ENCODE results near the gene KIZ.

Gene KIZ

DNA sequence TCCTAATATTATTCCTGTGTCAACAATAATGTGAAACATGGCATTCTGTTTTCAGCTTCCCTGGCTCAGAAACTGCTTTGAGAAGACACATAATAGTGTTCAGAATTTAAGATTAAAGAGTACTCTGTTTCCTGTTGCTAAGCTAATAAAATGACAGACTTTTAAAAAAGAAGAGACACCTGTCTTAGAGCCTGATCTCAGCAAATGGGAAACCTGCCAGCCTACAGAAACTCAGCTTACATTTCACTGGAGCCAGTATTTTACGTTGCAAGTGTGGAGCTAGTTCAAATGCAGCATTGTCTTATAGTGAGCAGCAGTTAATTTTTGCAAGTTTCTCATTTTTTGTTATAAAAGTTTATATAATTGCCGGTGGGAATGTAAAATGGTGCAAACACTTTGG is 28.8 kb downstream of the KIZ start:
- H3K9me3 ChIP-seq (replicated peaks in 1 of 2; ENCODE audit: control insufficient read depth in 2 of 2, insufficient read depth in 1 of 2, low read depth in 1 of 2, low read length in 2 of 2) = no peaks in the 10 kb centered on the region
- H3K9ac ChIP-seq (ENCODE audit: low read depth, low read length, poor library complexity) = no peak overlapping the region
- H3K27me3 ChIP-seq (ENCODE audit: control insufficient read depth in 3 of 3, insufficient read depth in 3 of 3, low read depth in 1 of 3, low read length in 3 of 3) = no peaks in the 10 kb centered on the region
- no peak overlapping the region for H2BK12ac ChIP-seq (ENCODE audit: low read length)
- H3K27ac ChIP-seq (replicated peaks; ENCODE audit: low read length) = no peak overlapping the region
- no peak overlapping the region for H3K4ac ChIP-seq (ENCODE audit: low read length)
- DNase-seq (ENCODE audit: low spot score) = no peak
- H3K79me1 ChIP-seq (ENCODE audit: low read depth, low read length) = no peaks in the 10 kb centered on the region
- no peak overlapping the region for H4K8ac ChIP-seq (ENCODE audit: low read depth, low read length)
- no peak overlapping the region for H2BK120ac ChIP-seq (ENCODE audit: low read depth, low read length)
- H3K4me1 ChIP-seq (ENCODE audit: control insufficient read depth in 2 of 2, insufficient read depth in 1 of 2, low read depth in 1 of 2, low read length in 2 of 2) = no peaks in the 10 kb centered on the region
- no peak overlapping the region for H3K18ac ChIP-seq (ENCODE audit: low read length)
- no peak overlapping the region for H3K14ac ChIP-seq (ENCODE audit: low read length)
- H2BK5ac ChIP-seq (ENCODE audit: low read length) = no peak overlapping the region
- H3K23ac ChIP-seq (ENCODE audit: low read depth, low read length, poor library complexity) = no peak overlapping the region
- no CpG with 5 or more reads among the region's 2 CpGs for WGBS, 2 donors (ENCODE audit: extremely low coverage in 2 of 2, insufficient read length in 2 of 2, insufficient replicate concordance in 1 of 2)
- H4K91ac ChIP-seq (ENCODE audit: low read depth, low read length, poor library complexity) = no peak overlapping the region
- no peak overlapping the region for H3K4me3 ChIP-seq (ENCODE audit: low read length in 2 of 2)
- no peak overlapping the region for H3K4me2 ChIP-seq (ENCODE audit: insufficient read depth, low read length, poor library complexity, severe bottlenecking)
- H2AK5ac ChIP-seq (ENCODE audit: low read depth, low read length) = no peak overlapping the region
- no peak overlapping the region for H2BK15ac ChIP-seq (ENCODE audit: low read length)
- no peaks in the 10 kb centered on the region for H3K36me3 ChIP-seq (replicated peaks in 1 of 2; ENCODE audit: control insufficient read depth in 2 of 2, insufficient read depth in 2 of 2, low read length in 2 of 2)
- H2AFZ ChIP-seq (ENCODE audit: low read length) = no peak overlapping the region

DNA sequence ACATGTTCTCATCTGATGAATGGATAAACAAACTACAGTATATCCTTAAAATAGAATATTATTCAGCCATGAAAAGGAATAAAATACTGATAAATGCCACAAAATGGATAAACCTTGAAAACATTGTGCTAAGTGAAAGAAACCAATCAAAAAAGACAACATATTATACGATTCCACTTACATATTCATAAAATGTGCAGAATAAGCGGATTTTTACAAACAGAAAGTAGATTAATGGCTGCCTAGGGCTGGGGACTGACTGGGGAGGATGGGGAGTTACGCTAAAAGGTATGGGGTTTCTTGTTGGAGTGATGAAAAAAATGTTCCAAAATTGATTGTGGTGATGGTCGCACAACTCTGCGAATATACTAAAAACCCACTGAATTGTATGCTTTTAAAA is 29.4 kb downstream of the KIZ start:
- Histone ChIP-seq H3K27me3 (ENCODE audit: control insufficient read depth in 3 of 3, insufficient read depth in 3 of 3, low read depth in 1 of 3, low read length in 3 of 3) (no peaks in the 10 kb centered on the region), H3K79me1 (ENCODE audit: low read depth, low read length) (no peaks in the 10 kb centered on the region), H3K18ac (ENCODE audit: low read length) (no peak overlapping the region), H3K27ac (replicated peaks; ENCODE audit: low read length) (no peak overlapping the region), H3K9me3 (replicated peaks in 1 of 2; ENCODE audit: control insufficient read depth in 2 of 2, insufficient read depth in 1 of 2, low read depth in 1 of 2, low read length in 2 of 2) (no peaks in the 10 kb centered on the region), H3K4ac (ENCODE audit: low read length) (no peak overlapping the region), H2AFZ (ENCODE audit: low read length) (no peak overlapping the region), H3K14ac (ENCODE audit: low read length) (no peak overlapping the region), H3K4me3 (ENCODE audit: low read length in 2 of 2) (no peak overlapping the region), H2BK12ac (ENCODE audit: low read length) (no peak overlapping the region), H3K23ac (ENCODE audit: low read depth, low read length, poor library complexity) (no peak overlapping the region), H3K4me1 (ENCODE audit: control insufficient read depth in 2 of 2, insufficient read depth in 1 of 2, low read depth in 1 of 2, low read length in 2 of 2) (no peaks in the 10 kb centered on the region), H2AK5ac (ENCODE audit: low read depth, low read length) (no peak overlapping the region), H3K36me3 (replicated peaks in 1 of 2; ENCODE audit: control insufficient read depth in 2 of 2, insufficient read depth in 2 of 2, low read length in 2 of 2) (no peaks in the 10 kb centered on the region), H4K91ac (ENCODE audit: low read depth, low read length, poor library complexity) (no peak overlapping the region), H2BK120ac (ENCODE audit: low read depth, low read length) (no peak overlapping the region), H4K8ac (ENCODE audit: low read depth, low read length) (no peak overlapping the region), H2BK5ac (ENCODE audit: low read length) (no peak overlapping the region), H3K4me2 (ENCODE audit: insufficient read depth, low read length, poor library complexity, severe bottlenecking) (no peak overlapping the region), H2BK15ac (ENCODE audit: low read length) (no peak overlapping the region), H3K9ac (ENCODE audit: low read depth, low read length, poor library complexity) (no peak overlapping the region)
- DNase-seq (ENCODE audit: low spot score) = no peak
- WGBS, 2 donors (ENCODE audit: extremely low coverage in 2 of 2, insufficient read length in 2 of 2, insufficient replicate concordance in 1 of 2) = no CpG with 5 or more reads among the region's 5 CpGs

DNA sequence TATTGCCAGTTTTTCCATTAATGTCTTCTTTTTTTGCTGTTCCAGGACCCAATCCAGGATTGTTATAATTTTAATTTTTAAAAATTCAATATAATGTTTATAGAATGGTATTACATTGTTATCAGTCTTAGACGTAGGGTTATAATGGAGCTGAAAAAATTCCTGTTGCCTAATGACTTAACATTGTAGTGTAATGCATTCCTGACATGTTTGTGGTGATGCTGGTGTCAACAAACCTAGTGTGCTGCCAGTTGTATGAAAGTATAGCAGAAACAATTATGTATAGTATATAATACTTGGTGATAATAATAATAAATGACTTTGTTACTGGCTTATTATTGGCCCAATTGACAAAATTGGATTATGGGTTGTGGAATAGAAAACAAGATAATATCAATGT is 30.4 kb downstream of the KIZ start:
- no peaks in the 10 kb centered on the region for H3K4me1 ChIP-seq (ENCODE audit: control insufficient read depth in 2 of 2, insufficient read depth in 1 of 2, low read depth in 1 of 2, low read length in 2 of 2)
- no peak for DNase-seq (ENCODE audit: low spot score)
- no peak overlapping the region for H3K23ac ChIP-seq (ENCODE audit: low read depth, low read length, poor library complexity)
- no peaks in the 10 kb centered on the region for H3K27me3 ChIP-seq (ENCODE audit: control insufficient read depth in 3 of 3, insufficient read depth in 3 of 3, low read depth in 1 of 3, low read length in 3 of 3)
- no peak overlapping the region for H2BK12ac ChIP-seq (ENCODE audit: low read length)
- H3K79me1 ChIP-seq (ENCODE audit: low read depth, low read length) = no peaks in the 10 kb centered on the region
- H2BK120ac ChIP-seq (ENCODE audit: low read depth, low read length) = no peak overlapping the region
- WGBS, 2 donors (ENCODE audit: extremely low coverage in 2 of 2, insufficient read length in 2 of 2, insufficient replicate concordance in 1 of 2) = no CpG with 5 or more reads among the region's 1 CpG
- no peak overlapping the region for H3K27ac ChIP-seq (replicated peaks; ENCODE audit: low read length)
- no peak overlapping the region for H3K4ac ChIP-seq (ENCODE audit: low read length)
- no peak overlapping the region for H2BK5ac ChIP-seq (ENCODE audit: low read length)
- no peak overlapping the region for H2BK15ac ChIP-seq (ENCODE audit: low read length)
- no peak overlapping the region for H2AK5ac ChIP-seq (ENCODE audit: low read depth, low read length)
- H3K4me3 ChIP-seq (ENCODE audit: low read length in 2 of 2) = no peak overlapping the region
- H3K4me2 ChIP-seq (ENCODE audit: insufficient read depth, low read length, poor library complexity, severe bottlenecking) = no peak overlapping the region
- no peak overlapping the region for H2AFZ ChIP-seq (ENCODE audit: low read length)
- H3K18ac ChIP-seq (ENCODE audit: low read length) = no peak overlapping the region
- H4K91ac ChIP-seq (ENCODE audit: low read depth, low read length, poor library complexity) = no peak overlapping the region
- H4K8ac ChIP-seq (ENCODE audit: low read depth, low read length) = no peak overlapping the region
- no peak overlapping the region for H3K9ac ChIP-seq (ENCODE audit: low read depth, low read length, poor library complexity)
- H3K36me3 ChIP-seq (replicated peaks in 1 of 2; ENCODE audit: control insufficient read depth in 2 of 2, insufficient read depth in 2 of 2, low read length in 2 of 2) = no peaks in the 10 kb centered on the region
- H3K14ac ChIP-seq (ENCODE audit: low read length) = no peak overlapping the region
- no peaks in the 10 kb centered on the region for H3K9me3 ChIP-seq (replicated peaks in 1 of 2; ENCODE audit: control insufficient read depth in 2 of 2, insufficient read depth in 1 of 2, low read depth in 1 of 2, low read length in 2 of 2)

DNA sequence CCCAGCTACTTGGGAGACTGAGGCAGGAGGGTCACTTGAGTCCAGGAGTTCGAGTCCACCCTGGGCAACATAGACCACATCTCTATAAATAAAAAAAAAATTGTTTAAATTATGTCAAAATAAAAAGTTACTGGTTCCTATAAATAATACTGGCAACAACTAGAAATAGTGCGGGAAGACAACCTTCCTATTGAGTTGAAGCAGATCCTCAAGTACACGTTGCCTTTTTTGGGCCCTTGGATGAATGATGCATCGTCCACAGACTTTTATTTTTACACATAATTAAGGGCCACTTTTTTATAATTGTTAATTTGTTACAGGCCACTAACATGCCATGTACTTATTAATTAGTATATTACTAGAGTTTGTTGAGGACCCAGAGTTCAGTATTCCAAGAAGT is 31.1 kb downstream of the KIZ start:
- Histone ChIP-seq H3K79me1 (ENCODE audit: low read depth, low read length) (no peaks in the 10 kb centered on the region), H3K23ac (ENCODE audit: low read depth, low read length, poor library complexity) (no peak overlapping the region), H2BK120ac (ENCODE audit: low read depth, low read length) (no peak overlapping the region), H4K8ac (ENCODE audit: low read depth, low read length) (no peak overlapping the region), H3K4me3 (ENCODE audit: low read length in 2 of 2) (no peak overlapping the region), H2BK15ac (ENCODE audit: low read length) (no peak overlapping the region), H3K27ac (replicated peaks; ENCODE audit: low read length) (no peak overlapping the region), H3K27me3 (ENCODE audit: control insufficient read depth in 3 of 3, insufficient read depth in 3 of 3, low read depth in 1 of 3, low read length in 3 of 3) (no peaks in the 10 kb centered on the region), H3K4ac (ENCODE audit: low read length) (no peak overlapping the region), H3K4me2 (ENCODE audit: insufficient read depth, low read length, poor library complexity, severe bottlenecking) (no peak overlapping the region), H3K14ac (ENCODE audit: low read length) (no peak overlapping the region), H2AK5ac (ENCODE audit: low read depth, low read length) (no peak overlapping the region), H3K4me1 (ENCODE audit: control insufficient read depth in 2 of 2, insufficient read depth in 1 of 2, low read depth in 1 of 2, low read length in 2 of 2) (no peaks in the 10 kb centered on the region), H3K9me3 (replicated peaks in 1 of 2; ENCODE audit: control insufficient read depth in 2 of 2, insufficient read depth in 1 of 2, low read depth in 1 of 2, low read length in 2 of 2) (no peaks in the 10 kb centered on the region), H3K18ac (ENCODE audit: low read length) (no peak overlapping the region), H3K36me3 (replicated peaks in 1 of 2; ENCODE audit: control insufficient read depth in 2 of 2, insufficient read depth in 2 of 2, low read length in 2 of 2) (no peaks in the 10 kb centered on the region), H3K9ac (ENCODE audit: low read depth, low read length, poor library complexity) (no peak overlapping the region), H4K91ac (ENCODE audit: low read depth, low read length, poor library complexity) (no peak overlapping the region), H2BK5ac (ENCODE audit: low read length) (no peak overlapping the region), H2BK12ac (ENCODE audit: low read length) (no peak overlapping the region), H2AFZ (ENCODE audit: low read length) (no peak overlapping the region)
- no CpG with 5 or more reads among the region's 4 CpGs for WGBS, 2 donors (ENCODE audit: extremely low coverage in 2 of 2, insufficient read length in 2 of 2, insufficient replicate concordance in 1 of 2)
- no peak for DNase-seq (ENCODE audit: low spot score)
